ENCODE results near the gene MAB21L4.

MAB21L4 gene

DNA sequence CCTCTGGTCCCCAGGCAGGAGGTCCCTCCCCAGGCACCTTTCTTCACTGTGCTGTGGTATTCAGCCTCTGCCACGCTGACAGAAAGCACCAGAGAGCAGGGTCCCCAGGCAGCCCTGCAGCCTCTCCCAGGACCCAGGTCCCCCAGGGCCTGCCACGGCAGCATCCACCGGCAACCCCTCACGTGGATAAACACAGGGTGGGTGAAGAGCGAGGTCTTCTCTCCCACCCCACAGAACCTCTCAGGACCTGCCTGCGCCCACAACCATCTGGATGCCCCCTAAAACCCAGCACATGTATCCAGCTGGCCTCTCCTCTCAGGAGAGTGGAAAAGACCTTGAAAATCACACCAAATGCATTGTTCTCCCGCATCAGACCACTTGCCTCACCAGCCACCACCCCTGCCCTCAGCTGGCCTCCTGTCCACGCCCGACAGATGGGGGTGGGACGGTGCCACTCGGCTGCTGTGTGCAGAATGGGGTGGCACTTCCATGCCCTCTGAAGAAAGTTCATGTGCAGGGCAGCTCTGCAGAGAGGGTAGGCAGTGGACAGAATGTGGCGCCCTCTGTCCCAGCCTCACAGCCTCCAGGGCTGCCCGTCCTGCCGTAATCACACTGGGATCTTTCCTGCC lies 6.1 kb upstream of the MAB21L4 start:
- Histone ChIP-seq H3K36me3 (ENCODE audit: control insufficient read depth, insufficient read depth, low read length) (no peaks in the 10 kb centered on the region), H3K4me1 (peaks cover 7% of the 10 kb centered on the region), H3K9ac (no peak overlapping the region), H3K27me3 (ENCODE audit: control insufficient read depth, insufficient read depth, low read length) (no peaks in the 10 kb centered on the region), H3K4me3 (ENCODE audit: low read depth, low read length) (no peak overlapping the region), H3K27ac (no peak overlapping the region), H3K9me3 (ENCODE audit: control insufficient read depth, low read length) (no peaks in the 10 kb centered on the region), H3K79me2 (no peaks in the 10 kb centered on the region), H3K4me2 (ENCODE audit: low read length) (no peak overlapping the region), H2AFZ (no peak overlapping the region)
- TF ChIP-seq, protein P1, sequence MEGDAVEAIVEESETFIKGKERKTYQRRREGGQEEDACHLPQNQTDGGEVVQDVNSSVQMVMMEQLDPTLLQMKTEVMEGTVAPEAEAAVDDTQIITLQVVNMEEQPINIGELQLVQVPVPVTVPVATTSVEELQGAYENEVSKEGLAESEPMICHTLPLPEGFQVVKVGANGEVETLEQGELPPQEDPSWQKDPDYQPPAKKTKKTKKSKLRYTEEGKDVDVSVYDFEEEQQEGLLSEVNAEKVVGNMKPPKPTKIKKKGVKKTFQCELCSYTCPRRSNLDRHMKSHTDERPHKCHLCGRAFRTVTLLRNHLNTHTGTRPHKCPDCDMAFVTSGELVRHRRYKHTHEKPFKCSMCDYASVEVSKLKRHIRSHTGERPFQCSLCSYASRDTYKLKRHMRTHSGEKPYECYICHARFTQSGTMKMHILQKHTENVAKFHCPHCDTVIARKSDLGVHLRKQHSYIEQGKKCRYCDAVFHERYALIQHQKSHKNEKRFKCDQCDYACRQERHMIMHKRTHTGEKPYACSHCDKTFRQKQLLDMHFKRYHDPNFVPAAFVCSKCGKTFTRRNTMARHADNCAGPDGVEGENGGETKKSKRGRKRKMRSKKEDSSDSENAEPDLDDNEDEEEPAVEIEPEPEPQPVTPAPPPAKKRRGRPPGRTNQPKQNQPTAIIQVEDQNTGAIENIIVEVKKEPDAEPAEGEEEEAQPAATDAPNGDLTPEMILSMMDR (IDR thresholded peaks at IDR 0.05), result no peak

DNA sequence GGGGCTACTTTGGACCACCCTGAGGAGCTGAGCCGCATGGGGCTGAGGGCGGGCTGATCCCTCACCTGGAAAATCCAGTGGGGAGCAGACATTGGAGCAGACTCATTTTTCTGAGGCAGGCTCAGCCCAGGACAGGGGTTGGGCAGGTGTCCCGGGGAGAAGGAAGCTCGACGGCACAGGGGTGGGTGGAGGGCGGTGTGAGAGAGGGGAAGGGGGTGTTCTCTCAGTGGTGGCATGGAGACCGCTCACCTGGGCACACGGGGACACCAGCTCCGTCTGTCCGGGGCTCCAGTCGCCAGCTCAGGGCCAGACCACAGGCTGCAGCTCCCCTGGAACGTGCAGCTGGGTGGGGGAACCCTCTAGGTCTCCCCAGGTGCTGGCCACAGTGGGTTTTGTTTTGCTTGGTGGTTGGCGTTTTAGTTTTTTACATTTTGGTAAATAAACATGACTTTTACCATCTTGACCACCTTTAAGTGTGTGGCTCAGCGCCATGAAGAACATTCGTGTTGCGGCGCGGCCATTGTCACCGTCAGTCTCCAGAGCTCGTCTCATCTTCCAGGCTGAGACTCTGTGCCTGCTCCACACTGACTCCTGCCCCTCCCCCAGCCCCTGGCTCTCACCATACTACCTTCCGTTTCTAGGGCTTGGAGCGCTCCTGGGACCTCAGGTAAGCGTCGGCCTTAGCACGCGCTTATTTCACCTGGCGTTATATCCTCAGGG lies 4.3 kb upstream of the MAB21L4 start:
- Histone ChIP-seq H3K4me2 (ENCODE audit: low read length) (no peak overlapping the region), H3K27me3 (ENCODE audit: control insufficient read depth, insufficient read depth, low read length) (no peaks in the 10 kb centered on the region), H2AFZ (no peak overlapping the region), H3K9ac (no peak overlapping the region), H3K27ac (no peak overlapping the region), H3K79me2 (no peaks in the 10 kb centered on the region), H3K4me3 (ENCODE audit: low read depth, low read length) (no peak overlapping the region), H3K4me1 (peaks cover 2% of the 10 kb centered on the region), H3K36me3 (ENCODE audit: control insufficient read depth, insufficient read depth, low read length) (no peaks in the 10 kb centered on the region), H3K9me3 (ENCODE audit: control insufficient read depth, low read length) (no peaks in the 10 kb centered on the region)
- TF ChIP-seq, protein P1 (IDR thresholded peaks at IDR 0.05), result no peak

DNA sequence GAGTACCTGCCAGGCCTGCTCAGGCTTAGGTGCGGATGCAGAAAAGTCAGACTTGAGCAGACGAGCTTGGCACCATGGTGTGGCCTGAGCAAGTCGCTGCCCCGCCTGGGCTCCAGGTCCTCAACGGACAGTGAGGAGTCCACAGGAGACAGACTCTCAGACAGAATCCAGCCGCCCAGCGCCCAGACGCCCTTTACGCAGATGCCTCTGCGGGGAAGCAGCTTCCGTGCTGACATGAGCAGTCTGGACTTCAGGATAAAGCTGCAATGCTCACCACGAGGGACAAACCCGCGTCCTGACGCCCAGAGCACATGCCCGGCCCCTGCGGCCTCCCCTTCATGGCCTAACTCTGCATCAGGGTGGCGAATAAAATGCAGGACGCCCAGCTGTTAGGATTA lies 3.5 kb upstream of the MAB21L4 start:
- H2AFZ ChIP-seq, result no peak overlapping the region
- no peak overlapping the region for H3K9ac ChIP-seq
- TF ChIP-seq, protein P1 (IDR thresholded peaks at IDR 0.05), result no peak
- no peak overlapping the region for H3K4me3 ChIP-seq (ENCODE audit: low read depth, low read length)
- no peak overlapping the region for H3K4me2 ChIP-seq (ENCODE audit: low read length)
- peaks cover 2% of the 10 kb centered on the region for H3K4me1 ChIP-seq
- H3K27me3 ChIP-seq (ENCODE audit: control insufficient read depth, insufficient read depth, low read length), result no peaks in the 10 kb centered on the region
- no peak overlapping the region for H3K27ac ChIP-seq
- no peaks in the 10 kb centered on the region for H3K9me3 ChIP-seq (ENCODE audit: control insufficient read depth, low read length)
- no peaks in the 10 kb centered on the region for H3K79me2 ChIP-seq
- H3K36me3 ChIP-seq (ENCODE audit: control insufficient read depth, insufficient read depth, low read length), result no peaks in the 10 kb centered on the region

DNA sequence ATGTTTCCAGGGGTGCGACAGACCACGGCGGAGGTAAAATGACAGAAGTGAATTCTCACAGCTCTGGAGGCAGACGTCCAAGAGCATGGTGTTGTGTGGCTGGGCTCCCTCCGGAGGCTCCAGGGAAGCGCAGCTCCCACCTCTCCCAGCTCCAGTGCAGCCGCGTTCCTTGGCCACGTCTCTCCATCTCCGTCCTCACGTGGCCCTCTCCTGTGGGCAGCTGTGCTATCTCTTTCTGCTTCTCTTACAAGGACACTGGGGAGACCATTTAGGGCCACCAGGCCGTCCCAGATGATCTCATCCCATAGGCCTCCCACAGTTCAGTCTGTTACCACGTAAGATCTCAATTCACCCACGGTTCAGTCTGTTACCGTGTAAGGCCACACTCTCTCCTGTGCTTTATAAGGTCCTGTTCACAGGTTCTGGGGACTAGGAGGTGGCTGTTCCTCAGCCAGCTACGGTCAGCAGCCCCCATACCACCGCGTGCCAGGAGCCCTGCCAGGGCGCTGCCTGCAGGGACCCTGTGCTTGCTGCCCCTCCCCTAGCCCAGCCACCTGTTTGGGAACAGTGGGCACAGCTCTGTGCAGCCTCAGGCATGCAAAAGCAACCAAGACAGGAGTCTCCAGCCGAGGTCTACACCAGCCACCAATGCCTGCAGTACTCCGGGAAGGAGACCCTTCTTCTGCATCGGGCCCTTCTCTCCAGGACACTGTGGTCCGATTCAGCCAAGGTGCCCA lies 2.9 kb upstream of the MAB21L4 start:
- Histone ChIP-seq H3K9ac (no peak overlapping the region), H3K9me3 (ENCODE audit: control insufficient read depth, low read length) (no peaks in the 10 kb centered on the region), H3K36me3 (ENCODE audit: control insufficient read depth, insufficient read depth, low read length) (no peaks in the 10 kb centered on the region), H3K4me1 (peaks cover 2% of the 10 kb centered on the region), H3K27ac (no peak overlapping the region), H3K4me3 (ENCODE audit: low read depth, low read length) (no peak overlapping the region), H3K27me3 (ENCODE audit: control insufficient read depth, insufficient read depth, low read length) (no peaks in the 10 kb centered on the region), H2AFZ (no peak overlapping the region), H3K4me2 (ENCODE audit: low read length) (no peak overlapping the region), H3K79me2 (no peaks in the 10 kb centered on the region)
- TF ChIP-seq, protein P1 (IDR thresholded peaks at IDR 0.05), result no peak
